Measurements from ENCODE around the gene KIAA0930.
"Not testable (repeated sequence)": the region's sequence is repeated elsewhere in the genome, so short reads cannot be mapped to it uniquely, and the experiment has no call there.

KIAA0930 gene

DNA sequence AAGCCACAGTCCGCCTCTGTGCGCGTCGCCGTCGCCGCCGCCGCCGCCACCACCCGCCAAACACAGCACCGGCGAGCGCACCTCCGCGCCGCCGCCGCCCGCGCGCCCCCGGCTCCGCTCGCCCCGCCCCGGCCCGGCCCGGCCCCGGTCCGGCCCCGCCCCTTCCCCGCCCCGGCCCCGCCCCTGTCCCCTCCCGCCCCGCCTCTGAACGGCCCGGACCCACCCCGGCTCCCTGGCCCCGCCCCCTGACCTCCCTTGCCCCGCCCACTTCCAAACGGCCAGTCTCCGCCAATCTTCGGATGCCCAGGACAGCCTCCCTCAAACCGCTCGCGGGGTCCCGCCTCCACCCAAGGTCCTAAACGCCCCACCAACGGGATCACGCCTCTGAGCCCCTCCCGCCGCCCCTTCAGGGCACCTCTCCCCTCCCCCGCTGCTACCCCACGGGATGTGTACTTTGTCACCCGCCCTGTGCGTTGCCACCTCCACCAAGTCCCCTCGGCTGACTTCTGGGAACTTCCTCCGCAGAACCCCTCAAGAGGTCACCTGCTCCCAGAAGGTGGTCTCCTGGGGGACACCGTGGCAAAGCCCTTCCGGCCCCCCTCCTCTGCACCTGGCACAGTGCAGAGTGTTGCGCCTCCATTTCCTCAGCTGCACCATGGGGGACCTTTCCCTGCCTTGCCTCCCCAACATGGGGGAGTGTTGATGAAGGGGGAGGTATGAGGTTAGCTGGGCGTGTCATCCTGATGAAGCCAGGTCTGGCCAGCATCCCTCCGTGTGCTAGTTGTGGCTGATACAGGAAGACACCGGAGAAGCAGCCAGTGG, at the start of gene KIAA0930:
KIAA0930 (minus strand) TSS at position 85 of the 822 bp plus-strand sequence. CDS start 191 bp downstream, outside the sequence.
- peak; percentile 60 for DNase-seq

DNA sequence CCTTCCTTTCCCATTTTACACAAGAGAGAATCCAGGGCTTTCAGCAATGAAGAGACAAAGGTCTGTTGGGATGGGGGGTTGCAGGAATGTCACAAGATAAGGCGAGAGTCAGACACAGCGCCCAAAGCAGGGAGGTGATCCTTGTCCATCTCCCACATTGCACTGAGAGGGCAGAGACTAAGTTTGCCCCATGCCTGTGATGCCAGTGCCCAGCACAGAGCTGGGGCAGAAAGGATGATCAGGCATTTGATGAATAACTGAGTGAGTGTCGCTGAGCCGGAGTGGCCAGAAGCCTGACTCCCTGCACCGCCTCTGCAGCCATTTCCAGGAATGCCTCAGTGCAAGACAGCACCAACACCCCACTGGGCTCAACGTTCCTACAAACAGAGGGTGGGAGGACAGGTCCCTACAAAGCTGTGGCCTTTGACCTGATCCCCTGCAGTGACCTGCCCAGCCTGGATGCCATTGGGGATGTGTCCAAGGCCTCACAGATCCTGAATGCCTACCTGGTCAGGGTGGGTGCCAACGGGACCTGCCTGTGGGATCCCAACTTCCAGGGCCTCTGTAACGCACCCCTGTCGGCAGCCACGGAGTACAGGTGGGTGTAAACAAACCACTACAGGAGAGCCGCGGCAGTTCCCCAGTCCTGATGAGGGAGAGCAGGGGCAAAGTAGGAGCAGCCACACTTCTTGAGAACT, 46.3 kb upstream of the KIAA0930 start:
- no peak for DNase-seq

DNA sequence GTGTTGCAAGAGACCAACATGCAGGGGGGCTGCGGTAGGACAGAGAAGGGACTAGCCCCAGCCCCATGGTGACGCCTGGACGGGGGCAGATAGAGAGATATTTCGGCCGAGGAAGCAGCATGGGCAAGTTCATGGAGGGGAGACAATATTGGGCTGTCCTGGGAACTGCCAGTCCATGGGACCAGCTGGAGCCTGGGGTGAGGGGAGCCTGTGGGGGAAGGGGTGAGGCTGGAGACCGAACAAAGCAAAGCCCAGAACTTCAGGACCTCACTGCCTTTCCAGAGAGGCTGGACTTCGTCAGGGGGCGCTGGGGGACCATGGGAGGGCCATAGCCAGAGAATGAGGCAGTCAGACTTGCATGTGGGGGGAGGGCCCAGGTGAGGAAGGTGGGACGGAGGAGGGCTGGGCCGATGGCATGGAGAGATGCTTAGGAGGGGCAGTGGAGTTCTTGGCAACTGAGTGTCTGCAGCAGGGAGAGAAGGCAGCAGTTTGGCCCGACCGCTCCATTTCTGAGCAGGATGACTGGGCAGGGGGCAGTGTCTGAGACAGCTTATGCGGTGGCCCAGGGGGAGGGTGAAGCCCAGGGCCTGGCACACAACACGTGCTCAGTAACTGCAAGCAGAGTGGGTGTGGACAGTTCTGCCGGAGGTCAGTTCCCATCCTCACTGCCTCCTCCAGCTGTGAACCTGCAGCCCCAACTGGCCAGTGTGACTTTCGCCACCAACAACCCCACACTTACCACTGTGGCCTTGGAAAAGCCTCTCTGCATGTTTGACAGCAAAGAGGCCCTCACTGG, 44.8 kb upstream of the KIAA0930 start:
- DNase-seq: no peak

DNA sequence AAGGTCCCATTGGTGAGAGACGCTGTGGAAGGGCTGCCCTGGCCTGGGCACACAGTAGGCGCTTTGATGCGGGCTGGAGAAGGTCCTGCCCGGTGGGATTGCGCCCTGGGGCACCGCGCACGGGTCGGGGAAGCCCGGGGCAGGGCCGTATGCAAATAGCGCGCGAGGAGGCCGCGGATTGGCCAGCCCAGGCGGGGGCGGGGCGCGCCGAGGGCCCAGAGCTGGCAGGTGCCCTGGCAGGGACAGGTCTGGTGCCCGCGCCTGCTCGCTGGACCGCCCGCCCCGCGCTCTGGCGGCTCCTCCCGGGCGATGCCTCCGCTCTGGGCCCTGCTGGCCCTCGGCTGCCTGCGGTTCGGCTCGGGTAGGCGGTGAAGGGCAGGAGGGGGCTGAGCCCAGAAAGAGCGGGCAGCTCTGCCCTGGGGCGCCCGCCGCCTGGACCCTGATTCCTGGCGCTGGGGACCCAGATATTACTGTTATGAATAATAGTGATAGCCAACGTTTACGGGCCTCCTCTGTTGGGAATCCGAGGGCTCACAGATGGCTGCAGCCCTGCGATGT, 44.1 kb upstream of the KIAA0930 start, which contains the start of gene UPK3A:
UPK3A (plus strand) TSS at position 245 of the 558 bp plus-strand sequence; CDS start at position 310, 65 bp downstream.
- peak; percentile 69 for DNase-seq

DNA sequence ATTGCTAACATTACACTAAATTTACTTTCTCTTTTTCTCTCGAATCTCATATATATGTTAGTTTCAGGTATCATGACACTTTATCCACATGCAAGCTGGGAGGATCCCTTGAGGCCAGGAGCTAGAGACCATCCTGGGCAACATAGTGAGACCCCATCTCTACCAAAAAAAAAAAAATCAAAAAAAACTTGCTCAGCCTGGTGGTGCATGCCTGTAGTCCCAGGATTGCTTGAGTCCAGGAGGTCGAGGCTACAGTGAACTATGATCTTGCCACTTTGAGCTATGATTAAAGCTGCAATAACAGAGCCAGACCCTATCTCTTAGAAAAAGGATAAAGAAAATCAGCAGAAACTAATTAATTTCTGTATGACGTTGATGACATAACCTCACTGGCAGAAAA, 40.3 kb upstream of the KIAA0930 start:
- DNase-seq: no peak

DNA sequence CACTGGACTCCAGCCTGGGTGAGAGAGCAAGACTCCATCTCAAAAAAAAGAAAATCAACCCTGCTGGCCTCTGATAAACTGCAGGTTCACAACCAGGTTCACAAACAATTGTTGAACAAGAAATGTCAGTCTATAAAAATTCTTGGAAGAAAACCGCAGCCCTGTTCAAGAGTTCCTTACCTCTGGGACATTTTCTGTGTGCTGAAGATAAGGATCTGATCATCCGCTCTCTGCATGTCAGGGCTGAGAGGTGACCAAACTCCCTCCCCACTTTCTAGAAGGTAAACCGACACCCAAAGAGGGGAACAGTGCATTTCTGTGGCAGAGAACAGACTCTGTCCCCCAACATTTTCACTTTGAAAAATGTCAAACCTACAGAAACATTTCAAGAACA, 39.9 kb upstream of the KIAA0930 start:
- no peak for DNase-seq

DNA sequence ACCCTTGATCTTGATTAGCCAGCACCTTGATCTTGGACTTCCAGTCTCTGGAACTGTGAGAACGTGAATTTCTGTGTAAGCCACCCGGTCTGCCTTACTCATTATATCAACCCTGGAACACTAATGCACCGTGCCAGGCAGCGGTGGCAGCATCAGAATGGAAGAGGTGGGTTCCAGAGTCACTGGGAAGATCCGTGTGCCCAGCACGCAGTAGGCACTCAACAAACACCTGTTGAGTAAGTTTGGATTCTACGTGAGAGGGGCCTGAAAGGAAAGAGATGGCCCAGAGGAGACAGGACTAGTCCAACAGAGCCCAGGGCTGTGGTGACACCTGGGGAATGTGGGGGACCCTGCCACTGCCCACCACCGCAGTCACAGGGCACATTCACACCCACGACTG, 37.4 kb upstream of the KIAA0930 start:
- no peak for DNase-seq

DNA sequence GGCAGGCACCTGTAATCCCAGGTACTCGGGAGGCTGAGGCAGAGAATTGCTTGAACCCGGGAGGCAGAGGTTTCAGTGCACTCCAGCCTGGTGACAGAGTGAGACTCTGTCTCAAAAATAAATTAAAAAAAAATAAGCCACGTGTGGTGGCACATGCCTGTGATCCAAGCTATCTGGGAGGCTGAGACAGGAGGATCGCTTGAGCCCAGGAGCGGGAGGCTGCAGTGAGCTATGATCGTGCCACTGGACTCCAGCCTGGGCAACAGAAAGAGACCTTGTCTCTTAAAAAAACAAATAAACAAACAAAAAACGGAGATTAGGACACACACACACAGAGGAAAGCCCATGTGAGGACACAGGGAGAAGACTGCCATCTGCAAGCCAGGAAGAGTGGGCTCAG, 37.0 kb upstream of the KIAA0930 start:
- not testable (repeated sequence) for DNase-seq

DNA sequence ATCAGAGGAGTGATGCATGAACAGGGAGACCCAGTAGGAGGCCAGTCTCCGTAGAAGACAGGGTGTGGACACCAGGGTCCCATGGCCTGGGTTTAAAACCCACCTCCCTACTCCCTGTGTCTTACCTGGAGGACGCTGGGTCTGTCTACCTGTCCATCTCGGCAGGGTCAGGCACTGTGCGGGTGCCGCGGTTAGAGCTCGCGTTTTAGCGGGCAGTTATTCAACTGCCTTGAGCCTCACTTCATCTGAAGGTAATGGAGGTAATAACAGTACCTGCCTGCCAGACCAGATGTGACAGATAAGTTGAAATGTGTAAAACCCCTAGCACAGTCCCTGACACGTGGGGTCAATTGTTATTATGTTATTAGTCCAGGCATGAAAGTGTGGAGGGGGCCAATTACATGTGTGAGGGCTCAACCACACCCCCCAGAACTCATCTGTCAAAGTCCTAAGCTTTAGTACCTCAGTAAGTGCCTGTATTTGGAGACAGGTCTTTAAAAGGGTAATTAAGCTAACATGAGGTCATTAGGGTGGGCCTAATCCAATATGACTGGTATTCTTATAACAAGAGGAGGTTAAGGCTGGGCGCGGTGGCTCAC, 35.9 kb upstream of the KIAA0930 start:
- DNase-seq: no peak

DNA sequence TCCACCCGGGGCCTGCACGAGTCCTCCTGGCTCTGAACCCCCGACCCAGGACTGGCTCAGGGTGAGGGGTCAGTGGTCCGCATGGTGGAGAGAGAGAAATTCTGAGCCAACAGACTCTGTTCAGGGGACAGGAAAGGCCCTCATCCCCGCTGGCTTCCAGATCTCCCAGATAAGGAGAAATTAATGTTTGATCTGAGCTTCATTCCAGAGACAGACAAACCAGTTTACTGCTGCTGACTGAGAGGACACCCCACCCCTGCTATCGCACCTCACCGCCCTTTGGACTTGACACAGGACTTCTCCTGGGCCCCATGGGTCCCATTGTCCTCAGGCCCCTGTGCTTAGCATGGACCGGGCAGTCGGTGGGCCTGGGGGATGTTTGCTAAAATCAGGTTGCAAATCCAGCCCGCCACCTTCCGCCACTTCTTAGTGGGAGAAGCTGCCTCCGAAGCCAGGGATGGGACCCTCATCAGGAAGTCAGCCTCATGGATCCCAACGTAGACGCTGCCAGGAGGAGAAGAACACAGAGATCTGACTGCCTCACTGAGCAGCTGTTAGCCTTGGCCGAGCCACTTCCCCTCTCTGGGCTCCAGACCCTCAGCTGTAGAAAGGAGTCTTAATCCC, 32.9 kb upstream of the KIAA0930 start:
- no peak for DNase-seq

DNA sequence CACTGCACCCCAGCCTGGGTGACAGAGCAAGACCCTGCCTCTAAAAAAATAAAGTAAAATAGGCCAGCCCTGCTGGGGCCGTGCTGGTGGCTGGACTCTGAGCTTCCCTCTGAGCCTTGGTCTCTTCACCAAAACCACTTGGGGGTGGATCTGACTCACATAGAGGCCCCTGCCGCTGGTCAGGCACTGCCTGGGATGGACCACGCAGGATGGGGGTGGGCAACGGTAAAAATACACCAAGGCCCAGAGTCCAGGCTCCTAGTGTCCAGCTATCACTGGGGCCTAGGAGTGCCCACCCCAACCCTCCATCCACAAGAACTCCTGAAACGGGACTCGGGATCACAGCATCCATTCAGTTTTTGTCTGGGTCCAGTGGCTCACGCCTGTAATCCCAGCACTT, 31.8 kb upstream of the KIAA0930 start:
- no peak for DNase-seq

DNA sequence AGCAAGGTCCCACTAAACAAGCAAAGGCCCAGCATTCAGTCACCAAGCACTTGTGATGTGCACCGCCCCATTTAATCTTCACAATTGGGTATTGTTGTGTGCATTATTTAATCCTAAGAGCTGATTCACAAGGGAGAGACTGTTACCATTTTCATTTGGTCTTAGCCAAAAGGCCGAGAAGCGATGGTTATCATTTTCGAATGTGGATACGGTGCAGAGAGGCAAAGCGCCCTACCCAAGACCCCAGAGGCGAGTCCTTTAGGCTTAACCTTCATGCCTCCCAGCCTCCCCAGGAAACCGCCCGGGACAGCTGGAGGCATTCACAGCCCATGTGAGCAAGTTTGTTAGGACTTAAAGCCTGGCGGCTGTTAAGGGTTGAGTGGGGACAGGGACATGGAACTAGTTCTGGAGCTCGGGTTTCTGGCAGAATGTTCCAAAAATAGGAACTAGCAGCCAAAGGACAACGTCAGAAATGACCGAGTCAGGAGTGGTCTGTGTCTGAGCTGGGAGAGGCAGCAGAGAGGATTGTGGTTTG, 31.0 kb upstream of the KIAA0930 start:
- DNase-seq: no peak

DNA sequence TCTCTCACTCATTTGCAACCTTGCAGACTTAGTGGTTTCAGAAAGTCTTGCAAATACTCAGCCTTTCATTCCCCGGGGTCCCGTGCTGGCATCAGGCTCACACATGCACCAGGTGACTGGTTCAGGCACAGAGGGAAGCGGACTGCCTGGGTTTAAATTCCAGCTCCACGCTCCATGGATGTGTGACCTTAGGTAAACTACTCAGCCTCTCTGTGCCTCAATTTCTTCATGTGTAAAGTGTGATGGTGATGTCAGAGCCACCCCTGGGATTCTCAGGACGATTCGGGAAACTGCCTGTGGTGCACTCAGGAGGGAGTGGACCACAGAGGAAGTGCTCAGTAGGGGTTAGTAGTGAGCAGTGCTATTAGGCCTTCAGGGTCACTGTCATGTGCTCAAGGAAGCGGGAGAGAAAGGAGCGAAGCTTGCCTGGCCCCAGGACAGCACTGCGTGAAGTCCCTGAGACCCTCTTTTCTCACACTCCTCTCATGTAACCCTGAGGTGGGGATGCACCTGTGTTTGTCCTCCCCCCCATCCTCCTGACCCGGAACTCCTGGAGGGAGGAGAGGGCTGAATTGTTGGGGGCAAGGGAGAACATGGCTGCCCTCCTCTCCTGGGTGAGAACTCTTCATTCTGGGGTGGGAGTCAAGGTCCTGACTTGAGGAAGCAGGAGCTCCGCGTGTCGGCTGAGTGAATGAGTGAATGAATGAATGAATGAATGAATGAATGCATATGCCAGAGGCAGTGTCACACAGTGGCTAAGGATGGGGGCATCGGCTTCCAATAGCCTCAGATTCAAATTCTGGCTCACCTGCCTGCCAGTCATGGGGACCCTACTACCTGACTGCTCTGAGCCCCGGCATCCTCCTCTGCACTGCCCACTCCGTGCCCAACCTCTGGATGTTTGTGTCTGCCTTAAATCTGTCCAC, 29.7 kb upstream of the KIAA0930 start:
- no peak for DNase-seq

DNA sequence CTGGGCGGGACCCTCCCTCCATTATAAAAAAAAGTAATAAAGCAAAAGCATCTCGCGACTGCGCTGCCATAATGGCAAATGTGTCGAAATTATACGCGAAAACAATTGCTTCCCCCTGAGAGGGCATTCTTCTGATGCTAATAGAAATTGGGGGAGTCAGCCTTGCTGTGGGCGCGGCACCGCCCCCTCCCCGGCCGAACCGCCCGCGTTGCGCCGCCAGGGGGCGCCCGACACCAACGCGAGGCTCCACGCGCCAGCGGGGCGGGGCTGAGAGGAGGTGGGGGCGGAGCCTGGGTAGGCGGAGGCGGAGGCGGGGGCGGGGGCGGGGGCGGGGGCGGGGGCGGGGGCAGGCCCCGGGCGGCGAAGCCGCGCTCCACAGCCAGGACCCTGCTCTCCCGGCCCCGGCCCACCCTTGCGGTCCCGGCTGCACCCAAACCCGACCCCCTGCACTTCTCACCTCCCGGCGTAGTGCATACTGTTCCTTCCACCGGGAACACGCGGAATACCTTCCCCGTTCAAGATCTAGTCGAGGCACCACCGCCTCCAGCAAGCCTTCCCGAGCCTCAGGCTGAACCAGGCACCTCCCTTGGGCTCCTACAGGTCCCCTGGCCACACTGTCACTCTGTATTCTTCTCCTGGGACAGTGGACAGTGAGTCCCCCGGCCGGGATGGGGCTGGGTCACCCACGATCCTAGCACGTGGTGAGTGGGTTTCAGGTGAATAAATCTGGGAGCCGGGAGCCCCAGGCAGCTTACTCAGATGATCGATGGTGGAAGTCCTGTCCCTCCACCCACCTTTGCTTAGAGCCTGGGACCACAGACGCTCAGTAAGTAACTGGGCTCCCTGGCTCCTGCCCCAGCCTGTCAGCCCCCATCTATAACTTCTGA, 28.5 kb upstream of the KIAA0930 start:
- peak; percentile 38 for DNase-seq

DNA sequence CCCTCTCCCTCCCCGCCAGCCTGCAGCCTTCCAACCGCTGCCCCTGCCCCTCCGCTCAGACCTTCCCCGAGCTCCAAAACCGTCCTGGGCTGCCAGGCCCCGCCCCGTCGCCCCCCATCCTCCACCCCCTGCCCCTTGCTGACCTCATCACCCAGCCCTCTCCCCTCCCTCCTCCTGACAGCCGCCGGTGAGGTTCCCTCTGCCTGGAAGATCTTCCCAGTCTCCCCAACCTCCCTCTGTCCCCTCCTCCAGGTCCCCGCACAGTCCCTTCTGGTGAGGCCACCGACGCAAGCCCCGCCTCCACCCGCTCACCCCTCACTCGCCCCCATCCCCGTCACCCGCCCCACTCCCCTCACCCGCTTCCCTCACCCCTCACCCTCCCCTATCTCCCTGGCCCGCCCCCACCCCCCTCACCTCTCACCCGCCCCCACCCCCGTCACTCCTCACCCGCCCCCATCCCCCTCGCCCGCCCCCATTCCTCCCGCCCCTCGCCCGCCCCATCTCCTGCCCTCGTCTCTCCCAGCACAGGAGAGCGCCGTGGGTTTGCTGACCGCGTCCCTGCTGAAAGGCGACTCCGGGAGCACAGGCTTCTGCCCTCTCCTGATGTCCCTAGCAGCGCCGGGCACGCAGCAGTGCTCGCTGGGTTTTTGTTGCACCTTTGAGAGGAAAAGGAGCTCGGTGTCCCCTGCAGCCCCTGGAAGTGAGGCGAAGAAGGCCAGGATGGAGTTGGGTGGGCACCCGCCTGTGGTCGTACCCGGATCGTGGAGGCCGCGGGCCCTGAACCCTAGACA, 27.7 kb upstream of the KIAA0930 start:
- DNase-seq: peak; percentile 14

DNA sequence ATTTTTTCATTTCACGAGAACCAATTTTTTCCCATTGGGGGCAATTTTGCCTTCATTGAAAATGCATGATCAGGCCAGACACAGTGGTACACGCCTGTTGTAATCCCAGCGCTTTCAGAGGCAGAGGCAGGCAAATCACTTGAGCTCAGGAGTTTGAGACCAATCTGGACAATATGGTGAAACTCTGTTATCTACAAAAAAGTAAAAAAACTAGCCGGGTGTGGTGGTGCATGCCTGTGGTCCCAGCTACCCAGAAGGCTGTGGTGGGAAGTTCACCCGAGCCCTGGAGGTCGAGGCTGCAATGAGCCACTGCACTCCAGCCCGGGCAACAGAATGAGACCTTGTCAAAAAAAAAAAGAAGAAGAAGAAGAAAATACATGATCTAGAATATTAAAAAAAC, 24.8 kb upstream of the KIAA0930 start:
- DNase-seq: no peak

DNA sequence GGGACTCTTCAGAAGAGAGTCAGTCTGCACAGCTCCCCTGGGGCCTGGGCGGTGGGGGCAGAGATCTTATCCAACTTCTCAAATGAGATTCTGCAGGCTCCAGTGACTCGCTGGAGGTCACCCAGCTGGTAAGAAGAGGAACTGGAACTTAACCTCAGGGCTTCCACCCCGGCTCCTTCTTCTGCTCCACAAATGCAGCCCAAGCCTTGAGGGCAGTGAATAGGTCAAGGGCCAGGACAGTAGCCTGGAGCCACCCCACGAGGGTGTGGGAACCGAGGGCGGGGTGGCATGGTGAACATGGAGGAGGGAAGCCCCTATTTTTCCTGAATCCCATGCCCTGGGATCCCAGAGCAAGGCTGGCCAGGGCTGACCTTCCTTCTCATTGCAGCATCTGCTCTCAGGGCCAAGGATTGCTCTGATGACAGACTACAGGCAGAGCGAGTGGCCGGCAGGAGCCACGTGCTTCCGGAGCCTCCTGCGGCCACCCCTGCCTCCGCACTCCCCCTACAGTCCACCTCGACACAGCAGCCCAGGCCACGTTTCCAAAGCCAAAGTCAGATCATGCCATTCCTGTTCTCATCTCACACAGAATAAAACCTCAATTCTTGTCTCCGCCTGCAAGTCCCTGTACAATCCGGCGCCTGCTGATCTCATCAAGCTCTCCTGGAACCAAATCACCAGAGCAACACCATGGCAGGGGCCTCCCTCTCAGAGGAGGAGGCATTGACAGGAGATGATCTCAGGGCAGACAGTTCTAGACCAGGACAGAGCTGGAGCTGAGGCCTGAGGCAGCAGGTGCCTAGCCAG, 23.0 kb upstream of the KIAA0930 start:
- no peak for DNase-seq

DNA sequence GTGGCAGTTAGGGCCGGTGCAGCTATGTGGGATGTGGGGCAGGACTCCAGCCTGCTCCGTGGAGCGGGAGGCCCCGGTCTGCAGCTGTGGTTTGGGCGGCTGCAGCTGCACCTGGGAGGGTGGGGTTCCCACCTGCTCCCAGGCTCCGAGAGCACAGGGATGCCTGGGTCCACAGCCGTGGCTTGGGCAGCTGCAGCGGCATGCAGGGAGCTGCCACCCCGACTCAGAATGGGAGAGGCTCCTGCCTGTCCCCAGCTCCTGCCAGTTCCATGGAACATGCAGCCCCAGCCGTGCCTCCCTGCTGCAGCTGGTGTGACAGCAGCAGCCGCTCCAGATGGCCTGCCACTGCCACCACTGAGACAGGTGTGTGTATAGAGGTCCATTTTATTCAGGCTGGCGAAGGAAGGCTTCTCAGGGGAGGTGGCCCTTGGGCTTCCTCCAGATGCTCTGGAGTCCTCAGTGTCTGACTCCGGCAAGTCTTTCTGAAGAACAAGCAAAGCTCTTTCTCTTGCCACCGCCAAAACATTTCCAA, 22.3 kb upstream of the KIAA0930 start:
- no peak for DNase-seq

Measured in NCI-H2029 (cell line).